Kidney epithelial cell (primary cell): Measurements from ENCODE around the gene PDCD1. TPM values are rescaled to one million over a fixed set of nuclear protein-coding genes. Genes with fewer than 3 reads are reported as not detected.

Experiments used
- DNase-seq: peaks from one replicate; pipeline ENCODE4 v3.0.0-alpha.2; 2010; ENCODE audit warnings: low read depth
- H3K27me3 ChIP-seq: 2 replicates; pipeline ENCODE4 v1.6.0; 2011; ENCODE audit warnings: low read length; ENCODE audit not compliant: control insufficient read depth, insufficient read depth
- H3K36me3 ChIP-seq: 2 replicates; pipeline ENCODE4 v1.5.1; 2011; ENCODE audit warnings: low read length; ENCODE audit not compliant: control insufficient read depth, insufficient read depth
- H3K4me3 ChIP-seq: 2 replicates; pipeline ENCODE4 v1.5.1; 2011; ENCODE audit warnings: low read depth, mild to moderate bottlenecking, control low read depth, low read length
- total RNA-seq: library from RNA; depleted of rRNA; stranded (reverse); fragments of >200 nt; gene quantifications from 2 replicates; pipeline ENCODE4 v1.2.3, GENCODE V29; 2015
- TF ChIP-seq, protein P1 (sequence below): IDR thresholded peaks from 2 replicates; pipeline ENCODE4 v1.5.1; 2011; ENCODE audit warnings: mild to moderate bottlenecking, moderate library complexity, low read length, control low read depth, inconsistent platforms; ENCODE audit not compliant: insufficient read depth, poor library complexity, severe bottlenecking

PDCD1 gene
- total RNA-seq, 1 donor from 2014 or later, result 1.0 TPM

DNA sequence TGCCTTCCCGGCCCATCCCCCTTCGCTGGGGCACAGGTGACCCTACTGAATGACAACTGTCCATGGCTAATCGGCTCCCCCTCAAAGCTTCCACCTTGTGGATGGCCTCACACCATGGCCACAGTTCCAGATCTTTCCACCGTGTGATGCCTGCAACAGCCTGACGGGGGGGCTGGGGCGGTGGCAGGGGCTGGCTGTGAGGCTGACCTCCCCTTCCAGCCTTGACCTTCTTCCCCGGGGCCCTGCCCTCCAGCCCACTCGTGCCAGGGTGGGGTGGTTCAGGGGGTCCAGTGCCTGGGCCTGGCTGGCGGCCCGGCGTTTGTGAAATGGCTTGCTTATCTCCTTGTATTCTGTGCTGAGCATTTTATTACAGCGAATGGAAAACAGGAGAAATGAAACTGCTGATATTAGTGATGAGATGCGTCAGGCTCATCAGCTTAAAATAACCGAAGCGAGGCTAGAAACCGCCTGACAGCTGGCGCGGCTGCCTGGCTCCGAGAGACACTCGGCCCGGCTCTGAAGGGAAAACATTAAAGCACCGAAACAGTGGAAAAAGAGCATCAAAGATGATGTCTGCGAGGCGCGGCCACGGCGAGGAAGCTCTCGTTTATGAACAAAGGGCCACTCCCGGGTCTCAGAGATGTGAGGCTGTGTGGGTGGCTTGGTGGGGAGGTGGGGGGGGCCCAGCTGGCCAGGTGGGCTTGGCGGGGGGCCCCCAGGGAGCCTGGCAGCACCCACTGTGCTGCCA lies 916 bp upstream of the PDCD1 start:
- Histone ChIP-seq H3K4me3 (no peak overlapping the region), H3K27me3 (peaks cover 41% of the 10 kb centered on the region), H3K36me3 (no peaks in the 10 kb centered on the region)
- TF ChIP-seq, protein P1, sequence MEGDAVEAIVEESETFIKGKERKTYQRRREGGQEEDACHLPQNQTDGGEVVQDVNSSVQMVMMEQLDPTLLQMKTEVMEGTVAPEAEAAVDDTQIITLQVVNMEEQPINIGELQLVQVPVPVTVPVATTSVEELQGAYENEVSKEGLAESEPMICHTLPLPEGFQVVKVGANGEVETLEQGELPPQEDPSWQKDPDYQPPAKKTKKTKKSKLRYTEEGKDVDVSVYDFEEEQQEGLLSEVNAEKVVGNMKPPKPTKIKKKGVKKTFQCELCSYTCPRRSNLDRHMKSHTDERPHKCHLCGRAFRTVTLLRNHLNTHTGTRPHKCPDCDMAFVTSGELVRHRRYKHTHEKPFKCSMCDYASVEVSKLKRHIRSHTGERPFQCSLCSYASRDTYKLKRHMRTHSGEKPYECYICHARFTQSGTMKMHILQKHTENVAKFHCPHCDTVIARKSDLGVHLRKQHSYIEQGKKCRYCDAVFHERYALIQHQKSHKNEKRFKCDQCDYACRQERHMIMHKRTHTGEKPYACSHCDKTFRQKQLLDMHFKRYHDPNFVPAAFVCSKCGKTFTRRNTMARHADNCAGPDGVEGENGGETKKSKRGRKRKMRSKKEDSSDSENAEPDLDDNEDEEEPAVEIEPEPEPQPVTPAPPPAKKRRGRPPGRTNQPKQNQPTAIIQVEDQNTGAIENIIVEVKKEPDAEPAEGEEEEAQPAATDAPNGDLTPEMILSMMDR, result no peak
- no peak for DNase-seq

DNA sequence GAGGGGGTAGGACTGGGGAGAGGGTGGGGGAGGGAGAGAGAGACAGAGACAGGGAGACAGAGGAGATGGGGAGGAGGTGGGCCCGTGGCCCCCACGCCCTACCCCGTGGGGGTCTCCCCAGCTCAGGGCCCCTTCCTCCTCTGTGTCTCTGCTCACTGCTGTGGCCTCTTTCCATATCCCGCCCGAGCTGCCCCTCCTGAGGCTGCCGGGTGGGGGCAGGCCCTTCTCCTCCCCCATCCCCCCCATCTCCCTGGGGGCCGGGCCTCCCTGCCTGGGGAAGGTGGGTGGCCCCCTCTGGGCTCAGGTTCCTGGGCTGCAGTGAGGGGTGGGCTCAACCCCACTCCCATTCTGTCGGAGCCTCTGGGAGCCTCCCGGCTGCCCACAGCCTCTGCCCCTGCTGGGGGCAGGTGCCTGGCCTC lies 332 bp upstream of the PDCD1 start:
- TF ChIP-seq, protein P1, result no peak
- Histone ChIP-seq H3K36me3 (no peaks in the 10 kb centered on the region), H3K27me3 (peaks cover 39% of the 10 kb centered on the region), H3K4me3 (no peak overlapping the region)
- DNase-seq, result no peak

DNA sequence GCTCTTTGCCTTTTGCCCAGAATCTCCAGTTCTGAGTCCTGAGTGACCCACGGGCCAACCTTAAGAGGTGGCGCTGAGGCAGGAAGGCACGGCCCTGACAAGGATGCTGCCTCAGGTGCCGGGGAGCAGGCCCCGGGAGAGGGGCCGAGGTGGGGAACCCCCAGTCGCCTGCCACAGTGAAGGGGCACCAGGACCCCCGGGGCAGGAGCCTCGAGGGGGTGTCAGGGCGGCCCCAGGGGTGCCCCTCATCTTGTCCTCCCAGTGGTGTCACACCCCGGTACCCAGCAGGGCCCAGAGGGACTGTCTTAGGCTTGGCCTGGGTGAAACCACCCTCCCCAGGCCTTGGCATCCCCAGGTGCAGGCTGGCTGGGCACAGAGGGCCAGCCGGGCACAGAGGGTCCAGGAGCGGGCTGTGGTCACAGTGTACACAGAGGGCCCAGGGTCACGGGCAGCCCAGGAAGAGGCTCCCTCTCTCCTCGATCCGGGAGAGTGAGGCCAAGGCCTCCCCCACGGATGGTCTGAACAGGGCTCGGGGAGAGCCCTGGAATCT lies 1.0 kb downstream of the PDCD1 start:
- Histone ChIP-seq H3K27me3 (peaks cover 31% of the 10 kb centered on the region), H3K36me3 (no peaks in the 10 kb centered on the region), H3K4me3 (no peak overlapping the region)
- TF ChIP-seq, protein P1, result no peak
- no peak for DNase-seq

DNA sequence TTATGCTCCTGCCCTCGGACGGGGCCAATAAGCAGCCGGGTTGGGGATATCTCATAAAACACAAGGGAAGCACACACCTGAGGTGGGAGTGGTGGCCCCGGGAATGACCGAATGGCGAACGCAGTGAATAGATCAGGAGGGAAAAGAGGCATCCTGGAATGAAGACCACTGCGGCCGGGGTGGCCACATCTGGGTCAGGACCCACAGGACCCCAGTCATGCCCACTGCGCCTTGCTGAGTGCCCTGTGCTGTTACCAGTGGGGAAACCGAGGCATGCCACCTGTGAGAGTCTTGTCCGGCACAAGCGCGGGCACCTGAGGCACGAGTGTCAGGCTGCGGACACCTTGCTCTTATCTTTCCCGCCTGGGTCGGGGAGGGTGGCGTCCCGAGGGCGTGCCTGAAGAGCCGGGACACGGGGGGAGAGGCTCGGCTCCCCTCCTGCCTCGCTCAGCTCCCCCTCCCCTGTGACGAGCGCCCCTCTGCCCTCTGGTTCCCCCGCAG lies 1.6 kb downstream of the PDCD1 start:
- no peak overlapping the region for H3K4me3 ChIP-seq
- peaks cover 31% of the 10 kb centered on the region for H3K27me3 ChIP-seq
- no peaks in the 10 kb centered on the region for H3K36me3 ChIP-seq
- TF ChIP-seq, protein P1, result no peak
- no peak for DNase-seq

DNA sequence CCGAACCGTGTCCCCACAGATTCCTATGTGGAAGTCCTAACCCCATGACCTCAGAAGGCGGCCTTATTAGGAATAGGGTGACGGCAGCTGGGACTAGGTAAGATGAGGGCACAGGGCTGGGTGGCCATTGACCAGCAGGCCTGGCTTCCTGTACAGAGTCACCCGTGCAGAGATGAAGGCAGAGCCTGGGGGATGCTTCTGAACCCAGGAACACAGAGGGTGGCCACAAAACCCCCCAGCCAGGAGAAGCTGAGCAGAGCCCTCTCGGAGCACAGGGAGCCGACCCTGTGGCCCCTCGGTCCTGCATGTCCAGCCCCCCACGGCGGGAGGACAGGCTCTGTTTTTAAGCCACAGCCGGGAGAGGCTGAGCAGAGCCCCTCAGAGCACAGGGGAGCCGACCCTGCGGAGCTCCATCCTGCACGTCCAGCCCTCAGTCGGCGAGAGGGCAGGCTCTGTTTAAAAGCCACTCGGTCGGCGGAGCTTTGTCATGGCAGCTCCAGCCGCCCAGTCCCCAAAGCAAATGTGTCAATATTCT lies 2.7 kb downstream of the PDCD1 start:
- Histone ChIP-seq H3K36me3 (no peaks in the 10 kb centered on the region), H3K27me3 (peaks cover 29% of the 10 kb centered on the region), H3K4me3 (no peak overlapping the region)
- no peak for DNase-seq
- TF ChIP-seq, protein P1, result no peak
